SU-DHL-6 (cell line): ENCODE measurements around the gene SCFD2.

Experiments used
- H2AFZ ChIP-seq: fragments of 200-600 bp; sonication (generic); 2 replicates; pipeline ENCODE4 v1.6.1; 2014; ENCODE audit warnings: low read depth, mild to moderate bottlenecking, moderate library complexity, mixed read lengths, antibody characterized with exemption, low read length; ENCODE audit not compliant: severe bottlenecking
- H3F3A ChIP-seq: fragments of 200-600 bp; shearing (Covaris generic); 2 replicates; pipeline ENCODE4 v1.6.0; 2016; ENCODE audit warnings: antibody characterized with exemption, mild to moderate bottlenecking; ENCODE audit not compliant: insufficient read depth
- H3K27ac ChIP-seq: fragments of 200-600 bp; sonication (generic); 2 replicates; pipeline ENCODE4 v1.5.1; 2016; ENCODE audit warnings: low read depth, mild to moderate bottlenecking, low read length, moderate library complexity, mixed read lengths
- H3K27me3 ChIP-seq: fragments of 200-600 bp; sonication (generic), shearing (Covaris generic); 2 replicates; pipeline ENCODE4 v1.6.0; 2014; ENCODE audit warnings: mild to moderate bottlenecking, low read length
- H3K36me3 ChIP-seq: fragments of 200-600 bp; sonication (generic); 2 replicates; pipeline ENCODE4 v1.6.1; 2014; ENCODE audit warnings: mild to moderate bottlenecking, low read length, mixed read lengths
- H3K4me2 ChIP-seq: fragments of 300-600, 200-600 bp; shearing (Covaris generic), sonication (generic); 2 replicates; pipeline ENCODE4 v1.6.0; 2014; ENCODE audit warnings: low read length, low read depth, mild to moderate bottlenecking; ENCODE audit not compliant: poor library complexity, severe bottlenecking
- H3K4me3 ChIP-seq: fragments of 200-600 bp; sonication (generic); 2 replicates; pipeline ENCODE4 v1.5.1; 2014; ENCODE audit warnings: antibody characterized with exemption, low read length, mild to moderate bottlenecking, mixed read lengths; ENCODE audit not compliant: insufficient read depth, poor library complexity, severe bottlenecking
- H3K79me2 ChIP-seq: fragments of 200-600 bp; sonication (generic); 2 replicates; pipeline ENCODE4 v1.6.1; 2014; ENCODE audit warnings: mild to moderate bottlenecking, low read length, moderate library complexity; ENCODE audit not compliant: insufficient read depth
- H3K9ac ChIP-seq: fragments of 200-600 bp; sonication (generic); 2 replicates; pipeline ENCODE4 v1.7.0; 2014; ENCODE audit warnings: mild to moderate bottlenecking, low read length
- H3K9me2 ChIP-seq: fragments of 200-600 bp; sonication (generic); replicated peaks from 2 replicates; pipeline ENCODE4 v1.6.1; 2014; ENCODE audit warnings: low read length; ENCODE audit not compliant: insufficient read depth
- H3K9me3 ChIP-seq: fragments of 200-600 bp; sonication (generic); 2 replicates; pipeline ENCODE4 v1.6.1; 2014; ENCODE audit warnings: low read length, mixed read lengths; ENCODE audit not compliant: insufficient read depth
- H4K20me1 ChIP-seq: fragments of 200-600 bp; sonication (generic); 2 replicates; pipeline ENCODE4 v1.6.1; 2014; ENCODE audit warnings: low read depth, mild to moderate bottlenecking, antibody characterized with exemption, low read length, moderate library complexity, mixed read lengths
- EZH2phosphoT487 ChIP-seq: fragments of 200-600 bp; sonication (generic), shearing (Covaris generic); conservative IDR thresholded peaks from 2 replicates; pipeline ENCODE4 v1.6.1; 2018; ENCODE audit warnings: mild to moderate bottlenecking, antibody characterized with exemption, low read length, moderate library complexity, mixed read lengths
- TF ChIP-seq, protein P1 (sequence below): fragments of 200-600 bp; sonication (generic); IDR thresholded peaks from one replicate; pipeline ENCODE4 v1.5.1; 2017; ENCODE audit warnings: antibody characterized with exemption, mild to moderate bottlenecking, low read length, moderate library complexity; ENCODE audit not compliant: insufficient read depth, poor library complexity, severe bottlenecking

The SCFD2 gene

DNA sequence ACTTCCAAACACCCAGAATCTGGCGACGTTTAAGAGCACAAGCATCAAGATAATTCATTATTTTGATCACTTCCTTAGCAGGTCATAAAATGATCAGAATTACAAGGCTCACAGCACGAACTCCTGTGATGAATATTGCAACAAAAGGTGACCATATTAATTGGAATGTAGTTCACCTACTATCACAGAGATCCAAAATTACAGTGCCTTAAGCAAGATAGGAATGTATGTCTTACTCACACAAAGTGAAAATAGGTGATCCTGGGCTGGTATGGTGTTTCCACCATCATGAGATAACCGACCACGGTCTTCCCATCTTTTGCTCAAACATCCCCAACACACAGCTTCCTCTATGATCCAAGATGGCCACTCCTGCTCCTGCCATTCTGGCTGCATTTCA lies 131.2 kb downstream of the SCFD2 start:
- no peak for TF ChIP-seq EZH2phosphoT487
- TF ChIP-seq, protein P1, sequence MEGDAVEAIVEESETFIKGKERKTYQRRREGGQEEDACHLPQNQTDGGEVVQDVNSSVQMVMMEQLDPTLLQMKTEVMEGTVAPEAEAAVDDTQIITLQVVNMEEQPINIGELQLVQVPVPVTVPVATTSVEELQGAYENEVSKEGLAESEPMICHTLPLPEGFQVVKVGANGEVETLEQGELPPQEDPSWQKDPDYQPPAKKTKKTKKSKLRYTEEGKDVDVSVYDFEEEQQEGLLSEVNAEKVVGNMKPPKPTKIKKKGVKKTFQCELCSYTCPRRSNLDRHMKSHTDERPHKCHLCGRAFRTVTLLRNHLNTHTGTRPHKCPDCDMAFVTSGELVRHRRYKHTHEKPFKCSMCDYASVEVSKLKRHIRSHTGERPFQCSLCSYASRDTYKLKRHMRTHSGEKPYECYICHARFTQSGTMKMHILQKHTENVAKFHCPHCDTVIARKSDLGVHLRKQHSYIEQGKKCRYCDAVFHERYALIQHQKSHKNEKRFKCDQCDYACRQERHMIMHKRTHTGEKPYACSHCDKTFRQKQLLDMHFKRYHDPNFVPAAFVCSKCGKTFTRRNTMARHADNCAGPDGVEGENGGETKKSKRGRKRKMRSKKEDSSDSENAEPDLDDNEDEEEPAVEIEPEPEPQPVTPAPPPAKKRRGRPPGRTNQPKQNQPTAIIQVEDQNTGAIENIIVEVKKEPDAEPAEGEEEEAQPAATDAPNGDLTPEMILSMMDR: no peak
- Histone ChIP-seq H3F3A (no peaks in the 10 kb centered on the region), H3K27ac (no peak overlapping the region), H3K9ac (no peak overlapping the region), H3K79me2 (no peaks in the 10 kb centered on the region), H3K36me3 (no peaks in the 10 kb centered on the region), H3K9me2 (no peaks in the 10 kb centered on the region), H2AFZ (no peak overlapping the region), H3K27me3 (no peaks in the 10 kb centered on the region), H3K9me3 (no peaks in the 10 kb centered on the region), H3K4me2 (no peak overlapping the region), H4K20me1 (no peaks in the 10 kb centered on the region), H3K4me3 (no peak overlapping the region)

DNA sequence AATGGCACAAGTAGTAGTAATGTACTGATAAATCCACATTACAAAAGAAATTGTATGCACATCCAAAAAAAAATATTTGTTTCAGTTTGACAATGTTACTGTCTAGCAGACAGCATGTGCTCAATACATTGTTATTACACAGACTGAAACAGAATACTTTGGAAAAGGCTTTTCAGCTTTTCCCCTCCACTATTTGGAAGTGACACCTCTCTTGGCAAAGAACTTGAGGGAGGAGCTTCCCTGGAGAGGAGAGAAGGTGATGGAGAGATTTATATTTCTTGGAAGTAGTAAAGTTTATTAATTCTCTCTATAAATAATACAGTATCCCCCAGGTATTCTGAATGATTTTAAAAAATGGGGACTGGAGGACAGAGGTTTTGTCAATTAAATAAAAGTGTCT lies 131.8 kb downstream of the SCFD2 start:
- Histone ChIP-seq H3K4me2 (no peak overlapping the region), H3K79me2 (no peaks in the 10 kb centered on the region), H3K9ac (no peak overlapping the region), H4K20me1 (no peaks in the 10 kb centered on the region), H3K27me3 (no peaks in the 10 kb centered on the region), H3K27ac (no peak overlapping the region), H3K9me2 (no peaks in the 10 kb centered on the region), H3F3A (no peaks in the 10 kb centered on the region), H3K9me3 (no peaks in the 10 kb centered on the region), H3K4me3 (no peak overlapping the region), H3K36me3 (no peaks in the 10 kb centered on the region), H2AFZ (no peak overlapping the region)
- TF ChIP-seq, protein P1: no peak
- no peak for TF ChIP-seq EZH2phosphoT487

DNA sequence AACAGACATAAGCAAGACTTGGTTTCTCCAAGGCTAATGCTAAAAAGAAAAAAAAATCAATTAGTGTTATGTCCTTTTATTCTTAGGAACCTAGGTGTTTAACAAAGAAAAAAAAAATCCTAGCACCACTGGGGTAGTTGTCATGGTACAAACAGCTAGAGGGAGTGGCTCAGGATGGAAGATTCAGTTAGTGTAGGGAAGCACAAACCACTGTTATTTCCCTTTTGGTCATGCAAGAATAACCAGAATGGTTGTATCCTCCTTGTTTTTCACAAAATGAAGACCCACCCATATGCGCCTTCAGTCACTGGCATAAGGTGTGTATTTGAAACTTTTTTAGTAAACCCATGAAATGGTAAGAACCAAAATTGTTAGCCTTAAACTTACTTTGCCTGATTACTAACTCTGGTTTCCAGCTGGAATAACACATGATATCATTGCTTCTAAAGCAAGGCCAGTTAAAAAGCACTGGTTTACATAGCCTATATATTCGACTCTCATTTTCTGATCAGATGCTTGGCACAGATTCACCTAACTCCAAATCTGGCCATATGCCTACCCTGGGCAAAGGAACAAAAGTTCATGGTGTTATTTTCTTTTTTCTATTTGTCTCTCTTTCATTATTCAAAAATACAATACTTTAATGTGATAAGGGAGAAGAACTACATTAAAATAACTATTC lies 132.6 kb downstream of the SCFD2 start:
- Histone ChIP-seq H3K9me2 (no peaks in the 10 kb centered on the region), H2AFZ (no peak overlapping the region), H3K27me3 (no peaks in the 10 kb centered on the region), H3K27ac (no peak overlapping the region), H3K79me2 (no peaks in the 10 kb centered on the region), H3K36me3 (no peaks in the 10 kb centered on the region), H3K4me2 (no peak overlapping the region), H3K9ac (no peak overlapping the region), H4K20me1 (no peaks in the 10 kb centered on the region), H3K4me3 (no peak overlapping the region), H3K9me3 (no peaks in the 10 kb centered on the region), H3F3A (no peaks in the 10 kb centered on the region)
- TF ChIP-seq EZH2phosphoT487: no peak
- TF ChIP-seq, protein P1: no peak
